GM21717 (cell line): ENCODE measurements around the gene IFIH1.

Source experiments
- ATAC-seq: cut with Tn5 transposase; IDR thresholded peaks from one replicate; pipeline ENCODE4 v1.9.1; 2021; ENCODE audit warnings: mild to moderate bottlenecking, moderate library complexity; ENCODE audit not compliant: unreplicated experiment

Gene IFIH1

DNA sequence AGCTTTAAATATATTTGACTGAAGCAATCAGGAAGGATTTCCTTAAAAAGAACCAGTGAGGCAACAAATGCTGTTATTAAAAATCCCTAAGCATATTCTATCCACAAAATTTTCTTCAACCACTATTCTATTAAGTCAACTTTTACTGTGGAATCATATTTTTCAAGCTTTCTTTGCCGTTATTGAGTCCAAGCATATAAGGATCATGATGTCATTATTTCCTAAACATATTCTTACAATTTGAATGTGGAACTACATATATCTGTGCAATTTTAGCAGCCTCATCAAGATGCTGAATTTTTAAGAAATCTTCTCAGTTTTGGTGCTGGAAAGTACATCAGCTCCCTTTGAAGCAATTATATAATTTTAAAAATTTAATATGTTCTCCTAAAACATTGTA is 5.6 kb downstream of the IFIH1 start:
- no peak for ATAC-seq

DNA sequence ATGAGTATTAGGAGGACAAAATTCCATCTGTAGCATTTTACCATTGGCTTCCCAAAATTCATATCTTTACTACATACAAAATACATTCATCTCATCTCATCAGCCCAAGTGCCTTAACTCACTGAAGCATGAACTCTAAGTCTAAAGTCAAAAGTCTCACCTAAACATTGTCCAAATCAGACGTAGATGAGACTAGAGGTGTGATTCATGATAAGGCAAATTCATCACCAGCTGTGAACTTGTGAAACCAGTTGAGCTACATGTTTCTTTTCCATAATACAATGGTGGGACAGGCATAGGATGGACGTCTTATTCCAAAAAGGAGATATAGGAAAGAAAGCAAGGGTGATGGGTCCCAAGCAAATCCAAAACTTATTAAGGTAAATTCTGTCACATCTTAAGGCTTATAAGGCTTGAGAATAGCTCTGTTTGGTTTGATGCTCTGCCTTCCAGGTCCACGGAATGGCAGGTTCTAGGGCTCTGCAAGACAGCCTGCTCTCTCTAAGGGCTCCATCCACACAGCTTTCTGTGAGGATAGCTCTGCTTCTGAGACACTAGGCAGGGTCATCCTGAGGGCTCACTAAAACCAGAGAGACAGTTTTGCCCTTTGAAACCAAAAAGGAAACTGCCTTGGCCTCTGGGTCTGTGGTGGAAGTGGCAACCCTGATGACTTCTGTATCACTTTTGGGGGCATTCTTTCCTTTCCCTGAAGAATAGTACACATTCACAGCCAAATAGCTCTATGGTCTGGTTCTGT is 9.6 kb downstream of the IFIH1 start:
- ATAC-seq: peak; percentile 53

DNA sequence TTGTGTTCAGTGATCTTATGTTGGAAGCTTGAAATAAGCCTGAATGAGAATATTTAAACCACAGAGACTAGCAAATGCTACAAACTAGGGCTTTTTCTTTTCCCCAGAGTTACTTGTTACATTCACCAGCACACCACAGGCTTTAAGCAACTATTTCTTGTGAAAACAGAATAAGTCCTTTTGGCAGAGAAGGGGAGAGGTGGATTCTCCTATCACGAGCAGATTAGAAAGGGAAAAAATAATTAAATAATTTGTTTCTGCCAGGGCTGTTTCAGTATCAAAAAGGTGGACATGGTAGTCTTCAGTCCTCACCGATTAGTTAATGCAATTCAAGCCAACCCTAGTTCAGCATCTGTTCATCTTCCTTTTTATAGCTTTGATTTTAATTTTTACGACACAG is 12.6 kb downstream of the IFIH1 start:
- no peak for ATAC-seq

DNA sequence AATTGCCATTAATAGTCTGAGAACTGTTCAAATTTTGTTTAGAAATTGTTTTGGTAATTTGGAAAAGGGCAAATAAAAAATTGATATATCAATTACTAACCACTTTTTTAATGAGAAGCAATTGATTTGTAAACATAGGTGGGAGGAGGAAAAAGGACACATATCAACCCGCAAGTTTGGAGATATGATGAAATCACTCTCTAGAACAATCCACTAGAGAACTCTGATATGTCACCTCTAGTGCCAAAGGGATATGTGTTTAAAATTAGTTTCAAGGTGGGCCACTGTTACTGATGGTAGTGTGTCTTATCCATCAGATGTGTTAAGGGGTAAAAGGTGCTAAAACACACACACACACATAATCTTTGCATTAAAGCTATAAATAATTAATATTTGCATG is 16.6 kb downstream of the IFIH1 start:
- ATAC-seq: no peak

DNA sequence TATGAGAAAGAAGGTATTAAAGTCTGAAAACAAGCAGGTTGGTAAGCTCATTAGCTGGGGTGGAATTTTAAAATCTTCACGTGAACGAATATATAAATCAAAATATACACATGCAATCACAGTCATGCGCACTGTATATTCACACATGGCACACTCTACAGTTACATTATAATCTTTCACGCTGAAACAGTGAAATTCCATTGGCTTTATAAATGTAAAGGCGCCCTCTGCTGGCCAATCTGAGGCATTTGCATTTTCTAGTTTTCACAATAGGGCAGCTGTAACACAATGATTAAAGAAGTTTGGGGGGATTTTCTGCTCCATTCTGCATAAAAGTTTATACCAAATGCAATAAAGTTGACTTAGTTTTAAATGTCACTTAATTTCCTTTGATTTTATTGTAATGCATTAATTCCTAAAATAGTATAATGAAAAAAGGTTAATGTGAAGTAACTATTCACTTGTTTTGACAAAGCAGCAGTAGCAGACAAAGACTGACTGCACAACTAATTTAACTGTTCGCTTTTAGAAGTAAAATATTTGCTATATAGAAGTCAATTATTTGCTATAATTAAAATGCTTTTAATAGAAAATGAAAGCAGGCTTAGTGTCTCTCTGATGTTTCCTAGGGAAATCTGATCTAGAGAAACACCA is 17.2 kb downstream of the IFIH1 start:
- peak; percentile 70 for ATAC-seq

DNA sequence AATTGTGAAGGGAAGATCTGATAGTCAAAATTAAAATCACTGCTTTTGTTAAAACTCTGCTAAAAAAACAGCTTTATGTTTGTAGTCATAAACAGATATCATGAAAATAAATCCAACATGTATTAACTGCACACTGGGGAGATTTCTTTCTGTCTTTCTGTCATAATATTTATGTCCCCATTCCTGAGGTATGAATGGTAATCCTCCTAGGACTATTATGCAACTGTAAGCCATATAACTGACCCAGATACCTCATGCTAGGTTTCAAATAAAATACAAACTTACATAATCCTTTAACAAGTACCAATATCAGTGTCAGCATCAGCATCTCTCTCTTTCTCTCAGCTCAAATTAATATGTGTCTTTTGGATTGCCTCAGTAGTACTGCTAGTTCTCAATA is 18.2 kb downstream of the IFIH1 start:
- no peak for ATAC-seq

DNA sequence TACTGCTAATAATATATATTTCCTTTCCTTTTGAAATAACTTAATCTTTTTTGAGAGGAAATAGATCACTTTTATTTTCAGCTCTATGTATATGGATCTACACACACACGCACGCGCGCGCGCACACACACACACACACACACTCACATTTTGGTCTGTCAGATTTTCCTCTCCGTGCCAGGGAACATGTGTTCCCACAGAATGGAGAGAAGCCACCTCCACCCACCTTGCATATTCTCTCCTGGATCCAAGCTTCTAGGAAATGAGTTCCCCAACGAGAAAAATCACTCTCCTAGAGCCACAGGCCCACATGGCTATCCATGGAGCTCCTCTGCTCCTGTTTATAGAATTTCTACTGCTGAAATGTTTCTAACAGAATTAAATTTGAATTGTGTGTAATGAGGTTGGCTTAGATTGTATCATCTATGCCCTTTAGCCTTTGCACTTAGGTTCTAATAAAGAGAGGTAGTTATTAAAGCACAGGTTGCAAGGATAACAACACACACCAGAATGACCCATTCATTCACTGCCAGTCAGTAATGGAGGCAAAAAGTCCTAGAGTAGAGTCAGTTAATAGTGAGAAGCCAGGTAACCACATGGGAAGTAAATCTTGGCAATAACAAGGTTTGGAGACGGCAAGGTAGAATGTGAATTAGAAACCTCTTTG is 19.7 kb downstream of the IFIH1 start:
- no peak for ATAC-seq

DNA sequence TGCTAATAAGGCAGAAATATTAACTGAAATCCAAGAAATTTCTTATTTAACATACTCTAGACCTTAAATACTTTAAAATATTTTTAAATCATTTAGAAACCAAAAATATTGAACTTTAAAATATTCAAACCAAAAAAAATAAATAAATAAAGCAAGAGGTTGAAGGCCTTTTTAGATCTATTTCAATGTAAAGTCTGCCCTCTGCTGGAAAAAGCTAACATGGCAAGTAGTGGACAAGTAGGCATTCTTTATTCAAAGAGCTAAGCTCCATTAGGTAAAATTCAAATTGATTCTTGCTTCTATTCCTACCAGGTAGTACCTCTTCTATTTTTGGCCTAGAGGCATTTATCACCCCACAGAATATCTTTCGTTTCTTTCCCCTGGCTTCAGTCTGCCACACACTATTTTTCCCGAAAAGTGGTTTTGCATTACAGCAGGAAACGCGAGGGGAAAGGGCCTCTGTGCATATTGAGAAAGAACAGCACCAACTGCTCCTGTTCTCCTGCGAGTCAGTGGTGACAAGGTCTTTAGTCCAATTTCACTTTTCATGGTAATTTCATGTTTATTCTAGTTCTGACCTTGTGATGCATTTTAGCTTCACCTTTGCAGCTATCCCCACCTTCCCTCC is 20.4 kb downstream of the IFIH1 start:
- ATAC-seq: peak; percentile 62

DNA sequence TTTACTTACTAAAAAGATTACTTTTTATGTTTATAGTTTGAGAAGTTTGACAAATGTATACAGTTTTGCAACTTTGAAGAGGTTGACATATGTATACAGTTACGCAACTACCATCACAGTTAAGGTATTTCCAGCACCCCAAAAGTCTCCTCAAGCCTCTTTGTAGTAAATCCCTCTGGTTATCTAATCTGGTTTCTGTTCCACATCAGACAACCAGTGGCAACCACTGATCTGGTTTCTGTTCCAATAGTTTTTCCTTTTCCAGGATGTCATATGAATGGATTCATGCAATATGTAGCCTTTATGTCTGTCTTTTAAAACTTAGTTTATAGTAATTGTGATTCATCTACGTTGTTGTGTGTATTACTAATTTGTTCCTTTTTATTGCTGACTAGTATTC is 23.5 kb downstream of the IFIH1 start:
- ATAC-seq: no peak

DNA sequence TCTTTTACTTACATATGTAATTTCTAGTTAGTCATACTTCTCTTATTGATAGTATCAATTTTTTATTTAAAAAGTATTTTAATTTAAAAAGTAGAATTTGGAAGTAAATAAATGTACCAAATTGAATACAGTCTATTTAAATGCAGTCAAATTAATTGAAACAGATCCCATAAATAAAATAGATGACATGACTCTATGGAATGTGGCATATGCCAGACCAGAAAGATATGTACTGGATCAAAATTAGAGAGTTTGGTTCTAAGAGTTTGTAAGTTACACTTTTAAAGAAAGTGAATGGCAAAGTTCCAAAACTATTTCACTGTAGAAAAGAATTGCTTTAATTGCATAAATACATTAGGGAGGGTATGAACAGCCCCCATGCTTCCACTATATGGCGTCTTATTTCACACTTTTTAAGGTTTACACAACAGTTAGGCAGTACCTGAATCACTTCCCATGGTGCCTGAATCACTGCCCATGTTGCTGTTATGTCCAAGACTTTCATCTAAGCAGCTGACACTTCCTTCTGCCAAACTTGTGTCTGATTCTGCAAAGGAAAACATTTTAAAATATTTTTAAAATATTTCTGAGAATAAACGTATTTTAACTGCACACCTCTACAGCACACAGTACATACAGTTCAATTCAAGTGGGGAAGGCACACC is 25.2 kb downstream of the IFIH1 start:
- no peak for ATAC-seq

DNA sequence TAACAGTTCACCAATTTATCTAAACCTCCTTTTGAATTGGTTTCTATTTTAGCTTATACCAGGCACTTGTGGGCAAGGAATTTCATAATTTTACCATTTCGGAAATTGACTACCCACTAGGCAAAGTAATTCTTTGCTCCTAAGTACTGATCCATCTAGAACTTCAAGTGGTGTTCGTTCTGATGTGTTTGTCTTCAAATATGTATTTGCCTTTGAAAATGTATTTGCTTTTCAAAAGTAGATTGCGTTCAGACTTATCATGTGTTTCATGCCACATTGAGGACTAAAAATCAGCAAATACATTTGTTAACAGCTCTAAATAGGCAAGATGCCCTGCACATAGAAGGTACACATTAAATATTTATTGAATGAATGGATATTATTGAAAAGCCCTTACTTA is 26.7 kb downstream of the IFIH1 start:
- ATAC-seq: no peak

DNA sequence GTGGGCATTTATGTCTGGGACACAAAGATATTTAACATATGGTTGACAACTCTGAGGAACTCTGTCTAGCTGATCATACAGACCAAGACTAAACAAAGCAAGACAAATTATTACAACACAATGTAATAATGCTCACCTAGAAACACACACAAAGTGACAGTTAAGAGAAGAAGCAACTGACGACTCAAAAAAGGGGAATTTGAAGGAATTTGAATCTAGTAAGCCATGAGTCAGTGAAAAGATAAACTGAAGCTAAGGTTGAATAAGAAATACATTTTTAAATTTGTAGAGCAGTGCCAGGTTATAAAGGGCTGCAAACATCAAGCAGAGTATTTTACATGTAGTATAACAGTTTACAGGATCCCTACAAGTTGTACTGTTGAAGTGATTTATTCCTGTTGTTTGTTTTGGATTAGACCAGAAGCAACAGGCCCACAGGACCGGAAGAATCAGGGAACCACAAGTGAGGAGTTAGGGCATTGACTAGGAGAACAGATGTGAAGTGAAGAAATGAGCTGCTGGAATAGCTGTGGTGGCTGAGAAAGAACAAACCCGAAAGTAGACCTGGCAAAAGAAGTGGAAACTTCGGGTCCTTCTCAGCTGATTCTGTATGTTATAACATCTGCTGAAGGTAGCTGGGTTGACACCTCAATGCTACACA is 35.6 kb downstream of the IFIH1 start:
- ATAC-seq: no peak

DNA sequence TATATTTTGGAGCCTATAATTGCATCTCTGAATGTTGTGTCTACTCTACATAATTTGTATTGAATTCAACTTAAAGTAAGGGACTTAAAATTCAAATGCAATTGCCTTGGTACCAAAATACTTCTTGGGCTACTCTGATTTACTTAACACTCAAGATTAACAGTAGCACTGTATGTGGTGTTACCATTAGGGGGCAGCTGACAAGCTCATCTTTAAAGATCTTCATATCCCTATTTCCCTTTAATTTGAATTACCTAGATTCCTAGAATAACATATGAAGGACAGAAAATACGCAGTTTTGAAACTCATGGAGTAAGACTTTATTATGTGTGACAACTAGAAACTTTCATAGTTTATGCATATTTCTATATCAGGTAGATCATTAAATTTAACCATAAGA is 37.8 kb downstream of the IFIH1 start:
- no peak for ATAC-seq

DNA sequence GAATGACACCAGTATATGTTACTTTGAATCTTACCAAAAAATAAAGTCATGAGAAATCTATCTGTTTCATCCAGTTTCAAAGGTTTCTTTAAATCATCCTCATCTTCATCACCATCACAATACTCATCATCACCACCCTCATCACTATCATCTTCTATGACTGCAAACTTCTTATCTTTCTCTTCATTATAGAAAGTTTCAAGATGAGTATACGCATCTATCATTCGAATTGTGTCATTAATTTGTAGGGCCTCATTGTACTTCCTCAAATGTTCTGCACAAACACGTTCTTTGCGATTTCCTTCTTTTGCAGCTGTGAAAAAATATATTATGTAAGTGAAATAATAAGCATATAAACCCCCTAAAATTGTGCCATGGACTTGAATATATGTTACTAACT is 41.1 kb downstream of the IFIH1 start:
- no peak for ATAC-seq

DNA sequence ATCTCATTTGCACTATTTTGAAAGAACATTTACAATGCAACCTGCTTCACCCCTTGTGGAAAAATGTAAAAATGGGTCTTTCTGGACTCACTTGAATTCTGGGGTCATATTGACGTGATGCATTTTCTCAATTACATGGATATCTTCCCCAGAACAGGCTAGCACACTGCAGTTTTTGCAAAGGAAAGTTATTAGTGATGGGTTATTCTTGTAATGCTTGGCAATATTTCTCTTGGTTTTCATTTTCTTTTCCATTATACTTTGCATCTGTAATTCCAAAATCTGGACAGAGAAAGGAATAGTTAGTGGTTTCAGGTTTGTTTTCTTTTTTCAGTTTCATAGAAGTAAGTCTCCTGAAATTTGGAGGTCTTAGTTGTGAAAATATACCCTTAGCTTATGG is 50.5 kb downstream of the IFIH1 start:
- no peak for ATAC-seq

DNA sequence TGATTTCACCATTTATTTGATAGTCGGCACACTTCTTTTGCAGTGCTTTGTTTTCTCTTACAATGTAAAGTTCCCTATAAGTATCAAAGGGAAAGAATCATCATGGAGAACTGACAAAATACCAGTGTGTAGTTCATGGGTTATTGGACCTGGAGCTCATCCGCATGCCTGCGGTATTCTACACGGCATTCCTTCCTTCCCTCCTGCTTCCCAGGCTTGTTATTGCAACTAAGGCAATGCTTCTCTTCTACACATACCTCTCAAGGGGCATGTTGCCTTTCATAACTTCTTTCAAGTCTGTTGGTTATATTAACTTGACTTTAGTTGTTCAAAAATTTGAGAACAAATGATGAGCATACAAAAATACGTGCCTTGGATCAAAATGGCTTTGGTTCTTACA is 51.0 kb downstream of the IFIH1 start:
- no peak for ATAC-seq

DNA sequence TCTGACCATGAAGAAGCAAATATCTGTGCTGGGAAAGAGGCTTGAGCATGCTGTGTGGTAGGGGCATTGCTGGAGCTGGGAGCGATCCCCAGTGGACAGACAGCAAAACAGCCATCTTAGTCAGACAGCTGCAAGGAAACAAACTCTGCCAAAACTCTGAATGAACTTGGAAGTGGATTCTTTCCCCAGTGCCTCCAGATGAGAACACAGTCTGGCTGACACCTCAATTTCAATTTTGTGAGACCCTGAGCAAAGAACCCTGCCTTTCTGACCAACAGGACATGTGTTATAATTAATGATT is 52.1 kb downstream of the IFIH1 start:
- no peak for ATAC-seq

DNA sequence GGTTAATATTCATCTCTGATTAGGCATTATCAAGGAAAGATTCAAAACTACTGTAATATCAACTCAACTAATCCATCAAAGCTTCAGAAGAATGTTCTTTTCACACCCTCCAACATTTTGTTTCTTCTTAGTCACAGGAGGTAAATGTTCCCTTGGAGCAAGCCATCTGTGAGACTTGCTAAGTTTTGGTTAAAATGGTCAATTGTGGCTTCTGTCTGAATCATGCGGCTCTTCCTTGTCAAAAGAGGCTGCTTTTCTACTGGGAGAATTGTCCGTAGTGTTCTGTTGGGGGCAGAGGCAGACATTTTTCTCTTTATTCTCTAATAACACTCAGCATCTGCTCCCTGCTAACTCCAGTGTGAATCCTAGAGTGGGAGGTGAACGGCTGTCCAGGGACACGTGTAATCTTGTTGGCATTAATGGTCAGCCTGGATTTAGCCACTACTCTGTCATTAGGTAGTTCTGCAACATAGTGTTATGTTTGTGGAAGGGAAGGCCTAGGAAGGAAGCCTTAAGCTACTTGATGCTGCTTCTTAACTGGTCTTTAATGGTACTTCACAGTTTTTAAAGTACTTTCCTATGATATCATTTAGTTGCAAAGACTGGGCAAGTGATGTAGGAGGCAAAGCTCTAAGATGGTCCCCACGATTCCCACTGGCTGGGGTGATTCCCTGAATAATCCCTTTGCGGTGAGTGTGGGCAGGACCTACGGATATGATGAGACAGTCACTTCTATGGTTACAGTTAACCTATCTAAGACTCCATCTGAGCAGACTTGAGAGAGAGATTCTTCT is 52.6 kb downstream of the IFIH1 start:
- ATAC-seq: no peak

DNA sequence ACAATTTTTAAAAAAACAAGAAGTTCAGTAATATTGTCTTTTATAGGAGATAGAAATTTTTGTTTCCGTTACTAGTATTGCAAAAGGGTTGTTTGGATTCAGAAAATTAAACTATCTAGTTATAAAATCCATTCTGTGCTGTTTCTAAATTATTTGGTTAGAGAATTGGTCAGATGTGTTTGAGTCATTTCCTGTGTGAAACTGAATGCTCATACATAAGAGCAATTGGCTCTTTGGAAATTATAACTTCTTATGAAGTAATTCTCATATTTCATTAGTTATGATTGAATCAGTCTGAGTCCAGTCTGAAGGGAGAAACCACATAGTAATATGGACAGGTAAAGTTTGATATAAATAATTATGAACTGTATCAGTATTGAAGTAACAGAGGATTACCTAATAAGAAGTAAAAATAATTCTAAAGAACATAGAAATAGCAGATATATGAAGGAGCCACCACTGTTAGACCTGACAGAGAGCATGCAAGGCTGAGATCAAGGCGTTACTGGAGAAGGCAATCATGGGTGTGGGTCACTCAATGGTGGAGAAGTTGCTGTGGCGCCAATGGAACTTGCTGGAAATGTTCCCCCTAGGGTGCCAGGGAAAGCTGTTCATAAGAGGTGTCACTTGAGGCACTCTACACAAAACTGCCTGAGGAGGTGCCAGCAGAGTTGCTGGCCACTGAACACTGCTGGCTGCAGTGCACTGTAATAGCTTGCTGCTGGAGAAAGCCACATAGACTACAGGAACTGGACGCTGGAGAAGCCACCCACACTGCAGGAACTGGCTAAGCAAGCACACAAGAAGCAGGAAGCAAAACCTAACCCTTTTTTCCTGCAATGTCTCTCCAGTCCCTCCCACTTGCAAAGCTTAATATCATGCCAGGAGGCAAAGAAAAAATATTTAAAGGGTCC is 57.2 kb downstream of the IFIH1 start:
- ATAC-seq: no peak
